HG03442 (cell line): ENCODE measurements around the gene PRPF8.
"Not testable (repeated sequence)": the region's sequence is repeated elsewhere in the genome, so short reads cannot be mapped to it uniquely, and the experiment has no call there.

Source experiments
- ATAC-seq: cut with Tn5 transposase; IDR thresholded peaks from one replicate; pipeline ENCODE4 v1.9.1; 2021; ENCODE audit warnings: mild to moderate bottlenecking, moderate library complexity; ENCODE audit not compliant: unreplicated experiment

Gene PRPF8

GRCh38 chr17:1684378-1685189 is at the start of gene PRPF8:
Gene PRPF8, minus strand, starts transcription at chr17:1684867. Its CDS starts 296 bp downstream, at chr17:1684571.
- ATAC-seq = peak; percentile 98

- ATAC-seq = no peak
Observed at GRCh38 chr17:1733759-1734158, 49.1 kb upstream of the PRPF8 start.

DNA sequence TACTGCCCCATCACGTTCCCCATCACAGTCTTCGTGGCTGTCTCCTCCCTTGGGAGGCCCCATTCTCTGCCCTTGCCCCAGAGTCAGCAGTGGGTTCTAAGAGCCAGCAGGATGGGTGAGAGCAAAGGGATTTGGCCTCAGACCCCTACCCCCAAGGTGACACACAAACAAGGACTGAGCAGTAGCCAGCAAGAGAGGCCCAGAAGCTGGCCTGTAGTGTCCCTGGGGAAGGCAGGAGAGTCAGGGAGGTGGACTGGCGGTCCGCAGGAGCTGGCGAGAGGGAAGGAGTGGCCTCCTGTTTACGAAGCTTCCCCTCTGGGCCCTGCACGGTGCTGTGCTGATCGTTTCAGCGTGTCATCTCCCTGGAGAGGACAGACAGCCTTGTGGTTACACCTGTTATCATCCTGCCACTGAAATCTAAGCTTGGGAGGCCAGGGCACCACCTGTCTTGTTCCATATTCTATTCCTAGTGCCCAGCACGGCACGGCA is 48.2 kb upstream of the PRPF8 start:
- no peak for ATAC-seq

DNA sequence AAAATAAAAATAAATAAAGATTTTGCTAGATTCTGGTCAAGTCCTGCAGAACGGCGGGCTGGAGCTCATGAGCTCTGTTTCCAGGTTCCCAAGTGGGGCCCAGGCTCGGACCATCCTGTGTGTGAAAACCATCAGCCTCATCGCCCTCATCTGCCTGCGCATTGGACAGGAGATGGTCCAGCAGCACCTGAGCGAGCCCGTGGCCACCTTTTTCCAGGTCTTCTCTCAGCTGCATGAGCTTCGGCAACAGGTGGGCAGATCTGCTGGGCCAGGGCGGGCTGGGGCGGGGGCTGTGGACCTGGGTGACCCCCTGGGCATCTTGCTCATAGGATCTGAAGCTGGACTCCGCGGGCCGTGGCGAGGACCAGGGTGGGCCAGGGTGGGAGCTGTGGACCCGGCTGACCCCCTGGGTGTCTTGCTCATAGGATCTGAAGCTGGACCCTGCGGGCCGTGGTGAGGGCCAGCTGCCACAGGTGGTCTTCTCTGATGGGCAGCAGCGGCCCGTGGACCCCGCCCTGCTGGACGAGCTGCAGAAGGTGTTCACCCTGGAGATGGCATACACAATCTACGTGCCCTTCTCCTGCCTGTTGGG is 47.7 kb upstream of the PRPF8 start:
- ATAC-seq = no peak

GRCh38 chr17:1731194-1731506 is 46.5 kb upstream of the PRPF8 start:
- ATAC-seq = no peak

GRCh38 chr17:1730326-1731193 is 45.9 kb upstream of the PRPF8 start:
- ATAC-seq = no peak

DNA sequence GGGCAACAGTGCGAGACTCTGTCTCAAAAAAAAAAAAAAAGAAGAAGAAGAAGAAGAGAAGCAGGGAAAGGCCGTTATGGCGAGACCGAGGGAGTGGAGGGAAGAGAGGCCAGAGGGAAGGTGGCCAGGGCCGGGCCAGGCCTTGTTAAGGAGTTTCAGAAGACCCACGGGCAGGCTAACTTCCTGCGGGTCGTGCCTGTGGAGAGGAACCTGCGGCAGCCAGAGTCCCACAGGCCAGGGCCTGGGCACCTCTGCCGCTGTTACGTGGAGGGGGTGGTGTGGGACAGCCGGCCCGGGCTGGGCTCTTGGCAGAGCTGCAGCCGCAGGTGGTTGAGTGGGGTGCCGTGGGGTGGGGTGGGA is 45.3 kb upstream of the PRPF8 start:
- ATAC-seq = no peak

GRCh38 chr17:1727876-1728630 is 43.4 kb upstream of the PRPF8 start:
- ATAC-seq = no peak

DNA sequence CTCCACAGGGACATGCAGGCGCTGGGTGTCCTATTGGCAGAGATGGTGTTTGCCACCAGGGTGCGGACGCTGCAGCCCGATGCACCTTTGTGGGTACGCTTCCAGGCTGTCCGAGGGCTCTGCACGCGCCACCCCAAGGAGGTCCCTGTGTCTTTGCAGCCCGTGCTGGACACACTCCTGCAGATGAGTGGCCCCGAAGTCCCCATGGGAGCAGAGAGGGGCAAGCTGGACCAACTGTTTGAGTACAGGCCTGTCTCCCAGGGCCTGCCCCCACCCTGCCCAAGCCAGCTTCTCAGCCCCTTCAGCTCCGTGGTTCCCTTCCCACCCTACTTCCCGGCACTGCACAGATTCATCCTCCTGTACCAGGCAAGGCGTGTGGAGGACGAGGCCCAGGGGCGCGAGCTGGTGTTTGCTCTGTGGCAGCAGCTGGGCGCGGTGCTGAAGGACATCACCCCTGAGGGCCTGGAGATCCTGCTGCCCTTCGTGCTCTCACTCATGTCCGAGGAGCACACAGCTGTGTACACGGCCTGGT is 42.7 kb upstream of the PRPF8 start:
- ATAC-seq = no peak

DNA sequence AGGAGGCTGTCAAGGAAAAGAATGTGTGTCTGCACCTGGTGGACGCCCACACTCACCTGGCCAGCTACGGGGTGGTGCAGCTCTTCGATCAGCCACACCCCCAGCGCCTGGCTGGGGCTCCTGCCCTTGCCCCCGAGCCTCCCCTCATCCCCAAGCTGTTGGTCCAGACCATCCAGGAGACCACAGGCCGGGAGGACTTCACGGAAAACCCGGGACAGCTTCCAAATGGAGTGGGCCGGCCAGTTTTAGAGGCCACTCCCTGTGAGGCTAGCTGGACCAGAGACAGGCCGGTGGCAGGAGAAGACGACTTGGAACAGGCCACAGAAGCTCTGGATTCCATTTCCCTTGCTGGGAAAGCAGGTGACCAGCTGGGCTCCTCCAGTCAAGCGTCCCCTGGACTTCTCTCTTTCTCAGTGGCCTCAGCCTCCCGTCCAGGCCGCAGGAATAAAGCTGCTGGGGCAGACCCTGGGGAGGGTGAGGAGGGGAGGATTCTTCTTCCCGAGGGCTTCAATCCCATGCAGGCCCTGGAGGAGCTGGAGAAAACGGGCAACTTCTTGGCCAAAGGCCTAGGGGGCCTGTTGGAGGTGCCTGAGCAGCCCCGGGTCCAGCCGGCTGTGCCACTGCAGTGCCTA is 42.1 kb upstream of the PRPF8 start:
- ATAC-seq = no peak

GRCh38 chr17:1725642-1726511 is 41.2 kb upstream of the PRPF8 start:
- no peak for ATAC-seq

DNA sequence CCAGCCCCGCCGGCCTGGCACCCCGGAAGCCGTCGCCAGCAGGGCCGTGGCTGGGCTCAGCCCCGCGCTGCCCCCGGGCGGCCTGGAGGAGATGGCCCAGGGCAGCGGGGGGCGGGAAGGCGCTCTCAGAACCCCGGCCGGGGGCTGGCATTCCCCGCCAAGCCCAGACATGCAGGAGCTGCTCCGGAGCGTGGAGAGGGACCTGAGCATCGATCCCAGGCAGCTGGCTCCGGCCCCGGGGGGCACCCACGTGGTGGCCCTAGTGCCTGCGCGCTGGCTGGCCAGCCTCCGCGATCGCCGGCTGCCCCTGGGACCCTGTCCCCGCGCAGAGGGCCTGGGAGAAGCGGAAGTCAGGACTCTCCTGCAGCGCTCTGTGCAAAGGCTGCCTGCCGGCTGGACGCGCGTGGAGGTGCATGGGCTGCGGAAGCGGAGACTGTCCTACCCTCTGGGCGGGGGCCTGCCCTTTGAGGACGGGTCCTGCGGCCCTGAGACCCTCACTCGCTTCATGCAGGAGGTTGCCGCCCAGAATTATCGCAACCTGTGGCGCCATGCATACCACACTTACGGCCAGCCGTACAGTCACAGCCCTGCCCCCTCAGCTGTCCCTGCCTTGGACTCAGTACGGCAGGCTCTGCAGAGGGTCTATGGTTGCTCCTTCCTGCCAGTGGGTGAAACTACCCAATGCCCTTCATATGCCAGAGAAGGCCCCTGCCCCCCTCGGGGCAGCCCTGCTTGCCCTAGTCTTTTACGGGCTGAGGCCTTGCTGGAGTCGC is 40.4 kb upstream of the PRPF8 start:
- peak; percentile 24 for ATAC-seq

GRCh38 chr17:1724351-1724868 is 39.7 kb upstream of the PRPF8 start, which contains the start of gene WDR81:
Gene WDR81, plus strand, starts transcription at chr17:1724704. Its CDS starts 256 bp downstream, at chr17:1724960.
- peak; percentile 58 for ATAC-seq

GRCh38 chr17:1722022-1722421 is 37.4 kb upstream of the PRPF8 start:
- not testable (repeated sequence) for ATAC-seq

GRCh38 chr17:1720856-1721386 is 36.3 kb upstream of the PRPF8 start:
- ATAC-seq = no peak

DNA sequence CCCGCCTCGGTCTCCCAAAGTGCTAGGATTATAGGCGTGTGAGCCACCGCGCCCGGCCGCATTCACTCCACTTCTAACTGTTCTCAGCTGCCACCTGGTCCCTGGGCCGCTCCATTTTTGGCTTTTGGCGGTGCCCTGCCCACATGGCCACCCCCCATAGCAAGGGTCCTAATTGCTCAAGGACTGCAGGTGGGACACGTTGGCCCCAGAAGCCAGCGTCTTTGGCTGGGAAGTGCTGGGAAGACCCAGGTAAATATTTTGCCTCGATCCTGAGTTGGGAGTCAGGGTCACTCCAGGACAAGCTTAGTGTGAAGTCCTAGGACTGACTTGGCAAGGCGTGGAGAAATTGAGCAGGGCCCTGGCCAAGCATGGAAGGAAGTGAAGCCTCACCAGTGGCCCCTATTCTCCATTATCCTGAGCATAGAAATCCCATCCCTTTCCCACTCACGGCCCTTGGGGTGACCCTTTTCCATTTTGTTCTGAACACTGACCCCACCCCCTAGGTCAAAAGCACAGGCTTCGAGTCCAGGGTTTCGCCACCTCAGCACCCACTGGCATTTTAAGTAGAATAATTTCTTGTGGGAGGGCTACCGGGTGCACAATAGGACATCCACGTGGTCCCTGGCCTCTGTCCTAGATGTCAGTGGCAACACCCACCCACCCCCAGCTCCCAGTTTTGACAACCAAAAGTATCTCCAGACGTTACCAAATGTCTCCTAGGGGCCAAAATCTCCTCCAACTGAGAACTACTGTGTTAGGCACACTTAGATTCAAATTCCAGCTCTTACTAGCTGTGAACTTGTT is 33.9 kb upstream of the PRPF8 start:
- no peak for ATAC-seq
